Measurements from ENCODE around the gene ESR1. TPM values are rescaled to one million over a fixed set of nuclear protein-coding genes. Genes with fewer than 3 reads are reported as not detected.

The ESR1 gene
- polyA plus RNA-seq, 1 of the 3 experiments (the other 2 are of a cell fraction), result under 0.01 TPM

GRCh38 chr6:151958332-151958731 is 150.8 kb downstream of the ESR1 start:
- Histone ChIP-seq H3F3A (replicated peaks; ENCODE audit: insufficient read depth) (no peaks in the 10 kb centered on the region), H3K27me3 (ENCODE audit: insufficient read depth) (no peaks in the 10 kb centered on the region), H4K20me1 (ENCODE audit: insufficient read depth) (no peaks in the 10 kb centered on the region), H3K4me3 (ENCODE audit: low read depth in 2 of 2, low read length in 1 of 2) (no peak overlapping the region), H3K9me3 (no peaks in the 10 kb centered on the region), H3K9ac (no peak overlapping the region), H3K79me2 (ENCODE audit: insufficient read depth) (no peaks in the 10 kb centered on the region), H3K4me2 (no peak overlapping the region), H2AFZ (ENCODE audit: low read depth) (no peak overlapping the region), H3K9me2 (no peaks in the 10 kb centered on the region), H3K27ac (ENCODE audit: low read depth in 2 of 2, low read length in 1 of 2) (no peak overlapping the region), H3K36me3 (replicated peaks in 1 of 2; ENCODE audit: control insufficient read depth in 1 of 2, insufficient read depth in 2 of 2, low read length in 1 of 2) (no peaks in the 10 kb centered on the region), H3K4me1 (ENCODE audit: control insufficient read depth in 1 of 2, insufficient read depth in 2 of 2, low read depth in 1 of 2, low read length in 1 of 2) (no peaks in the 10 kb centered on the region)
- no peak for TF ChIP-seq MXI1 (IDR thresholded peaks at IDR 0.05; ENCODE audit: low read depth, low read length)
- no peak for TF ChIP-seq GATA2 (CRISPR knock-in tag; IDR thresholded peaks at IDR 0.05)
- no peak for TF ChIP-seq FOXJ3 (CRISPR knock-in tag; IDR thresholded peaks at IDR 0.05)
- no peak for TF ChIP-seq NFIC (IDR thresholded peaks at IDR 0.05; ENCODE audit: borderline replicate concordance)
- TF ChIP-seq CHD2 (IDR thresholded peaks at IDR 0.05; ENCODE audit: low read length, partially characterized antibody), result no peak
- TF ChIP-seq RXRA (IDR thresholded peaks at IDR 0.05; ENCODE audit: borderline replicate concordance, low read depth), result no peak
- TF ChIP-seq NRF1 (IDR thresholded peaks at IDR 0.05; ENCODE audit: low read depth, low read length), result no peak
- no peak for TF ChIP-seq TCF12 (IDR thresholded peaks at IDR 0.05)
- TF ChIP-seq GABPA (IDR thresholded peaks at IDR 0.05; ENCODE audit: low read depth), result no peak
- TF ChIP-seq IRF3 (IDR thresholded peaks at IDR 0.05; ENCODE audit: low read depth, low read length), result no peak
- TF ChIP-seq TEAD4 (IDR thresholded peaks at IDR 0.05; ENCODE audit: borderline replicate concordance, insufficient read depth), result no peak
- TF ChIP-seq, protein P1, sequence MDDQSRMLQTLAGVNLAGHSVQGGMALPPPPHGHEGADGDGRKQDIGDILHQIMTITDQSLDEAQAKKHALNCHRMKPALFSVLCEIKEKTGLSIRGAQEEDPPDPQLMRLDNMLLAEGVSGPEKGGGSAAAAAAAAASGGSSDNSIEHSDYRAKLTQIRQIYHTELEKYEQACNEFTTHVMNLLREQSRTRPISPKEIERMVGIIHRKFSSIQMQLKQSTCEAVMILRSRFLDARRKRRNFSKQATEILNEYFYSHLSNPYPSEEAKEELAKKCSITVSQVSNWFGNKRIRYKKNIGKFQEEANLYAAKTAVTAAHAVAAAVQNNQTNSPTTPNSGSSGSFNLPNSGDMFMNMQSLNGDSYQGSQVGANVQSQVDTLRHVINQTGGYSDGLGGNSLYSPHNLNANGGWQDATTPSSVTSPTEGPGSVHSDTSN (IDR thresholded peaks at IDR 0.05), result no peak
- TF ChIP-seq RAD21 (IDR thresholded peaks at IDR 0.05; ENCODE audit: low read length), result no peak
- TF ChIP-seq RCOR1 (IDR thresholded peaks at IDR 0.05; ENCODE audit: low read length), result no peak
- no peak for TF ChIP-seq SMC3 (IDR thresholded peaks at IDR 0.05; ENCODE audit: low read depth, low read length)
- WGBS (ENCODE audit: low lambda C conversion rate), result 17% methylated on average over 2 of the region's 2 CpGs
- no peak for DNase-seq
- ChIA-PET CTCF (interaction anchor here (0.6 kb wide), 1 partner anchor 1790 kb away, joined by 3 read pairs; no protein-coding TSS in a partner anchor), POLR2A (no interaction called here)

- Histone ChIP-seq H3K4me3 (ENCODE audit: low read depth in 2 of 2, low read length in 1 of 2) (no peak overlapping the region), H3K36me3 (replicated peaks in 1 of 2; ENCODE audit: control insufficient read depth in 1 of 2, insufficient read depth in 2 of 2, low read length in 1 of 2) (no peaks in the 10 kb centered on the region), H3K27ac (ENCODE audit: low read depth in 2 of 2, low read length in 1 of 2) (no peak overlapping the region), H3K9me2 (no peaks in the 10 kb centered on the region), H2AFZ (ENCODE audit: low read depth) (no peak overlapping the region), H3K9ac (no peak overlapping the region), H3K9me3 (no peaks in the 10 kb centered on the region), H3K4me2 (no peak overlapping the region), H3K27me3 (ENCODE audit: insufficient read depth) (no peaks in the 10 kb centered on the region), H3F3A (replicated peaks; ENCODE audit: insufficient read depth) (no peaks in the 10 kb centered on the region), H4K20me1 (ENCODE audit: insufficient read depth) (no peaks in the 10 kb centered on the region), H3K79me2 (ENCODE audit: insufficient read depth) (no peaks in the 10 kb centered on the region), H3K4me1 (ENCODE audit: control insufficient read depth in 1 of 2, insufficient read depth in 2 of 2, low read depth in 1 of 2, low read length in 1 of 2) (no peaks in the 10 kb centered on the region)
- CTCF ChIA-PET, result interaction anchor here (1.0 kb wide), 1 partner anchor 210 kb away, joined by 4 read pairs; no protein-coding TSS in a partner anchor
- DNase-seq, result no peak
- 35% methylated on average over 3 of the region's 3 CpGs for WGBS (ENCODE audit: low lambda C conversion rate)
- POLR2A ChIA-PET, result no interaction called here
- TF ChIP-seq EP300 (IDR thresholded peaks at IDR 0.05; ENCODE audit: borderline replicate concordance in 1 of 2, low read depth in 1 of 2, low read length in 1 of 2) (no peak), IRF3 (IDR thresholded peaks at IDR 0.05; ENCODE audit: low read depth, low read length) (no peak), POLR2AphosphoS5 (IDR thresholded peaks at IDR 0.05; ENCODE audit: low read depth, low read length) (no peak), TEAD4 (IDR thresholded peaks at IDR 0.05; ENCODE audit: borderline replicate concordance, insufficient read depth) (no peak), NFIC (IDR thresholded peaks at IDR 0.05; ENCODE audit: borderline replicate concordance) (no peak), GATA2 (CRISPR knock-in tag; IDR thresholded peaks at IDR 0.05) (no peak), SMC3 (IDR thresholded peaks at IDR 0.05; ENCODE audit: low read depth, low read length) (no peak), EZH2phosphoT487 (IDR thresholded peaks at IDR 0.05; ENCODE audit: borderline replicate concordance, low read depth) (no peak), MXI1 (IDR thresholded peaks at IDR 0.05; ENCODE audit: low read depth, low read length) (no peak), YY1 (IDR thresholded peaks at IDR 0.05; ENCODE audit: low read depth) (no peak), RXRA (IDR thresholded peaks at IDR 0.05; ENCODE audit: borderline replicate concordance, low read depth) (no peak)
- TF ChIP-seq, protein P1 (IDR thresholded peaks at IDR 0.05), result no peak
- TF ChIP-seq, protein P2, sequence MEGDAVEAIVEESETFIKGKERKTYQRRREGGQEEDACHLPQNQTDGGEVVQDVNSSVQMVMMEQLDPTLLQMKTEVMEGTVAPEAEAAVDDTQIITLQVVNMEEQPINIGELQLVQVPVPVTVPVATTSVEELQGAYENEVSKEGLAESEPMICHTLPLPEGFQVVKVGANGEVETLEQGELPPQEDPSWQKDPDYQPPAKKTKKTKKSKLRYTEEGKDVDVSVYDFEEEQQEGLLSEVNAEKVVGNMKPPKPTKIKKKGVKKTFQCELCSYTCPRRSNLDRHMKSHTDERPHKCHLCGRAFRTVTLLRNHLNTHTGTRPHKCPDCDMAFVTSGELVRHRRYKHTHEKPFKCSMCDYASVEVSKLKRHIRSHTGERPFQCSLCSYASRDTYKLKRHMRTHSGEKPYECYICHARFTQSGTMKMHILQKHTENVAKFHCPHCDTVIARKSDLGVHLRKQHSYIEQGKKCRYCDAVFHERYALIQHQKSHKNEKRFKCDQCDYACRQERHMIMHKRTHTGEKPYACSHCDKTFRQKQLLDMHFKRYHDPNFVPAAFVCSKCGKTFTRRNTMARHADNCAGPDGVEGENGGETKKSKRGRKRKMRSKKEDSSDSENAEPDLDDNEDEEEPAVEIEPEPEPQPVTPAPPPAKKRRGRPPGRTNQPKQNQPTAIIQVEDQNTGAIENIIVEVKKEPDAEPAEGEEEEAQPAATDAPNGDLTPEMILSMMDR (IDR thresholded peaks at IDR 0.05), result no peak
- TF ChIP-seq, protein P3, sequence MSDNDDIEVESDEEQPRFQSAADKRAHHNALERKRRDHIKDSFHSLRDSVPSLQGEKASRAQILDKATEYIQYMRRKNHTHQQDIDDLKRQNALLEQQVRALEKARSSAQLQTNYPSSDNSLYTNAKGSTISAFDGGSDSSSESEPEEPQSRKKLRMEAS (IDR thresholded peaks at IDR 0.05; ENCODE audit: low read depth), result no peak
Measured at GRCh38 chr6:151959086-151959485, 151.6 kb downstream of the ESR1 start.

Data from SK-N-SH (cell line).